Ovary (tissue), 3 donors: ENCODE data around the gene EEF2KMT.
"Not testable (repeated sequence)": the region's sequence is repeated elsewhere in the genome, so short reads cannot be mapped to it uniquely, and the experiment has no call there.

ENCODE experiments used
- CTCF ChIP-seq, 3 donors: fragments of 450-650 bp in 2 of 3; fragments of 200-600 bp in 1 of 3; IDR thresholded peaks; one replicate each; pipeline versions ENCODE4 v1.5.1 to v1.8.0; 2016 to 2022; ENCODE audit warnings: antibody characterized with exemption in 3 of 3, mild to moderate bottlenecking in 1 of 3
- EP300 ChIP-seq: sonication (generic); formaldehyde crosslinking; IDR thresholded peaks from one replicate; pipeline ENCODE4 v1.6.1; 2017; ENCODE audit warnings: antibody characterized with exemption
- donor health status: DM: no; HTN: no; CAD: no.

GRCh38 chr16:5103296-5104032, 5.9 kb upstream of the EEF2KMT start:
- not testable (repeated sequence) for TF ChIP-seq CTCF (IDR thresholded peaks at IDR 0.05); EP300
